Prostate gland (tissue), 2 donors: Measurements from ENCODE around the gene AGBL4. TPM values are rescaled to one million over a fixed set of nuclear protein-coding genes. Genes with fewer than 3 reads are reported as not detected.

ENCODE experiments used
- DNase-seq: peaks from one replicate; pipeline ENCODE4 v3.0.0-alpha.2; 2019; ENCODE audit warnings: low spot score
- H3K27ac ChIP-seq, 2 donors: fragments of 200-600 bp; sonication (generic); 2 replicates each; pipeline ENCODE4 v1.5.1; 2017 to 2019
- H3K27me3 ChIP-seq: fragments of 200-600 bp; sonication (generic); replicated peaks from 2 replicates; pipeline ENCODE4 v1.5.1; 2019; ENCODE audit not compliant: insufficient read depth
- H3K36me3 ChIP-seq, 2 donors: fragments of 200-600 bp; sonication (generic); 1 replicate in 1 of 2; 2 replicates in 1 of 2; pipeline versions ENCODE4 v1.5.1 to v1.8.1; 2017 to 2019
- H3K4me1 ChIP-seq: fragments of 200-600 bp; sonication (generic); replicated peaks from 2 replicates; pipeline ENCODE4 v1.5.1; 2019
- H3K4me3 ChIP-seq, 2 donors: fragments of 200-600 bp; sonication (generic); 2 replicates each; pipeline ENCODE4 v1.5.1; 2017 to 2019
- H3K9me3 ChIP-seq: fragments of 200-600 bp; sonication (generic); 2 replicates; pipeline ENCODE4 v1.5.1; 2017
- CTCF ChIP-seq, 4 experiments: fragments of 200-600 bp in 2 of 4; fragments of 450-650 bp in 2 of 4; sonication (generic) in 2 of 4; IDR thresholded peaks; 1 replicate in 3 of 4; 2 replicates in 1 of 4; pipeline ENCODE4 v1.5.1; 2016 to 2019; ENCODE audit warnings: antibody characterized with exemption in 4 of 4, mild to moderate bottlenecking in 2 of 4, moderate library complexity in 2 of 4
- POLR2A ChIP-seq: fragments of 450-650 bp; IDR thresholded peaks from one replicate; pipeline ENCODE4 v1.6.1; 2016; ENCODE audit warnings: antibody characterized with exemption, mild to moderate bottlenecking
- POLR2AphosphoS5 ChIP-seq: sonication (generic); formaldehyde crosslinking; IDR thresholded peaks from one replicate; pipeline ENCODE4 v1.6.1; 2017; ENCODE audit warnings: antibody characterized with exemption
- WGBS: methylation state at CpG from one replicate; pipeline ENCODE4 v1.1.5; 2018; 5-methylcytosine and 5-hydroxymethylcytosine counted together
- intact Hi-C: fragments of 100-400 bp; cut with DNase I; formaldehyde crosslinking; loops from one replicate; pipeline ENCODE4 v1.14.2; 2022
- total RNA-seq, 2 donors: library from RNA; depleted of rRNA; stranded (reverse); fragments of >200 nt; gene quantifications; one replicate each; pipeline ENCODE4 v1.1.0, GENCODE V29; 2016

The AGBL4 gene
- total RNA-seq, 2 donors from 2014 or later, result 0.82 to 2.7 TPM

GRCh38 chr1:49085079-49085478, 938.7 kb downstream of the AGBL4 start:
- Histone ChIP-seq H3K36me3 (no peaks in the 10 kb centered on the region), H3K9me3 (no peaks in the 10 kb centered on the region), H3K27ac (no peak overlapping the region), H3K4me3 (no peak overlapping the region), H3K4me1 (no peaks in the 10 kb centered on the region), H3K27me3 (no peaks in the 10 kb centered on the region)
- intact Hi-C loops, result no loop called here
- DNase-seq, result no peak
- 84% methylated on average over 3 of the region's 3 CpGs for WGBS
- no peak for TF ChIP-seq CTCF (IDR thresholded peaks at IDR 0.05)
- no peak for TF ChIP-seq POLR2A
- no peak for TF ChIP-seq POLR2AphosphoS5

- WGBS, result 64% methylated on average over 1 of the region's 1 CpG
- intact Hi-C loops, result no loop called here
- TF ChIP-seq POLR2AphosphoS5 (no peak), POLR2A (no peak), CTCF (IDR thresholded peaks at IDR 0.05) (no peak)
- Histone ChIP-seq H3K27me3 (no peaks in the 10 kb centered on the region), H3K4me3 (no peak overlapping the region), H3K4me1 (no peaks in the 10 kb centered on the region), H3K36me3 (no peaks in the 10 kb centered on the region), H3K27ac (no peak overlapping the region), H3K9me3 (no peaks in the 10 kb centered on the region)
- no peak for DNase-seq
These were observed 963.0 kb downstream of the AGBL4 start for GRCh38 chr1:49060766-49061165.

- WGBS, result 94% methylated on average over 3 of the region's 3 CpGs
- TF ChIP-seq POLR2AphosphoS5 (no peak), POLR2A (no peak), CTCF (IDR thresholded peaks at IDR 0.05) (no peak)
- no peaks in the 10 kb centered on the region for H3K36me3 ChIP-seq
- H3K4me1 ChIP-seq, result no peaks in the 10 kb centered on the region
- no peak for DNase-seq
- H3K27ac ChIP-seq, result no peak overlapping the region
- intact Hi-C loops, result no loop called here
- H3K27me3 ChIP-seq, result no peaks in the 10 kb centered on the region
- H3K9me3 ChIP-seq, result no peaks in the 10 kb centered on the region
- no peak overlapping the region for H3K4me3 ChIP-seq
These were observed 964.7 kb downstream of the AGBL4 start for GRCh38 chr1:49059087-49059486.

- H3K27me3 ChIP-seq, result no peaks in the 10 kb centered on the region
- TF ChIP-seq CTCF (IDR thresholded peaks at IDR 0.05), result no peak
- no peak for TF ChIP-seq POLR2A
- no peak for TF ChIP-seq POLR2AphosphoS5
- H3K36me3 ChIP-seq, result no peaks in the 10 kb centered on the region
- no peak overlapping the region for H3K4me3 ChIP-seq
- intact Hi-C loops, result no loop called here
- no peaks in the 10 kb centered on the region for H3K9me3 ChIP-seq
- WGBS, result 95% methylated on average over 1 of the region's 1 CpG
- no peaks in the 10 kb centered on the region for H3K4me1 ChIP-seq
- no peak for DNase-seq
- H3K27ac ChIP-seq, result no peak overlapping the region
These were observed 971.7 kb downstream of the AGBL4 start for GRCh38 chr1:49052102-49052501.

GRCh38 chr1:49051647-49052046, 972.1 kb downstream of the AGBL4 start:
- no peaks in the 10 kb centered on the region for H3K27me3 ChIP-seq
- no peak for DNase-seq

More at GRCh38 chr1:49051647-49052046, 972.1 kb downstream of the AGBL4 start:
- H3K4me3 ChIP-seq, result no peak overlapping the region
- no peaks in the 10 kb centered on the region for H3K9me3 ChIP-seq
- intact Hi-C loops, result no loop called here
- no peak overlapping the region for H3K27ac ChIP-seq
- WGBS, result 62% methylated on average over 2 of the region's 2 CpGs
- H3K4me1 ChIP-seq, result no peaks in the 10 kb centered on the region
- no peaks in the 10 kb centered on the region for H3K36me3 ChIP-seq
- TF ChIP-seq POLR2A, result no peak
- TF ChIP-seq POLR2AphosphoS5, result no peak
